GM12878 (cell line): Measurements from ENCODE around the gene RECQL5. TPM values are rescaled to one million over a fixed set of nuclear protein-coding genes. Genes with fewer than 3 reads are reported as not detected.

Source experiments
- ATAC-seq: fragments of 200-7000 bp; cut with Tn5 transposase; 3 replicates; pipeline ENCODE4 v1.9.1; 2020; ENCODE audit warnings: mild to moderate bottlenecking, moderate library complexity
- BruUV-seq: library from RNA; stranded (reverse); fragments of 400-500 nt; replicated peaks from 2 replicates; lab custom pipeline; 2021; lab: Mats Ljungman, UMichigan
- CTCF ChIA-PET: fragments of 300-600 bp; sonication (Branson Sonifier 250); formaldehyde crosslinking; extraction: SDS; loops from one replicate; lab custom pipeline; 2021; ENCODE audit warnings: inconsistent platforms; lab: Yijun Ruan, JAX
- POLR2A ChIA-PET: fragments of 350-600 bp; formaldehyde crosslinking; extraction: SDS; loops from one replicate; lab custom pipeline; 2021; ENCODE audit warnings: inconsistent platforms; lab: Charles Lee
- RAD21 ChIA-PET: fragments of 300-600 bp; sonication (Branson Sonifier 250); formaldehyde crosslinking; loops from one replicate; lab custom pipeline; 2023; ENCODE audit warnings: antibody characterized with exemption; ENCODE audit not compliant: unreplicated experiment; lab: Charles Lee
- SMC1A ChIA-PET: fragments of 300-600 bp; sonication (Branson Sonifier 250); formaldehyde crosslinking; loops from one replicate; lab custom pipeline; 2023; ENCODE audit not compliant: unreplicated experiment, uncharacterized antibody; lab: Charles Lee
- DNase-seq: peaks from one replicate; pipeline ENCODE4 v3.0.0-alpha.2; 2011; ENCODE audit warnings: low read depth, low spot score
- FAIRE-seq: peaks from 3 replicates; lab custom pipeline; 2011; peaks lifted over from hg19 to GRCh38; lab: Jason Lieb, UNC
- H2AFZ ChIP-seq: 2 replicates; pipeline ENCODE4 v1.6.0; 2011; ENCODE audit warnings: low read depth, low read length, control low read depth; ENCODE audit not compliant: control insufficient read depth
- H3K27ac ChIP-seq: 2 replicates; pipeline ENCODE4 v1.5.1; 2011; ENCODE audit warnings: control low read depth; ENCODE audit not compliant: control insufficient read depth, insufficient read depth
- H3K27me3 ChIP-seq, 2 experiments: replicated peaks in 1 of 2; 2 replicates each; pipeline versions ENCODE4 v1.6.0 to v1.6.1; 2011; ENCODE audit warnings: low read length in 1 of 2; ENCODE audit not compliant: control insufficient read depth in 2 of 2, insufficient read depth in 2 of 2
- H3K36me3 ChIP-seq, 2 experiments: 2 replicates each; pipeline ENCODE4 v1.5.1; 2011; ENCODE audit warnings: low read length in 1 of 2; ENCODE audit not compliant: control insufficient read depth in 2 of 2, insufficient read depth in 2 of 2
- H3K4me1 ChIP-seq: 2 replicates; pipeline ENCODE4 v1.6.1; 2011; ENCODE audit warnings: mild to moderate bottlenecking, low read length, moderate library complexity, mixed read lengths; ENCODE audit not compliant: control insufficient read depth, insufficient read depth
- H3K4me2 ChIP-seq: 2 replicates; pipeline ENCODE4 v1.6.0; 2011; ENCODE audit warnings: control low read depth; ENCODE audit not compliant: control insufficient read depth, insufficient read depth
- H3K4me3 ChIP-seq: fragments of 200-600 bp; sonication (generic); 2 replicates; pipeline ENCODE4 v1.5.1; 2016
- H3K79me2 ChIP-seq: 2 replicates; pipeline ENCODE4 v1.6.0; 2011; ENCODE audit warnings: low read length; ENCODE audit not compliant: control insufficient read depth, insufficient read depth
- H3K9ac ChIP-seq: 2 replicates; pipeline ENCODE4 v1.8.0; 2011; ENCODE audit warnings: low read length, control low read depth, mixed read lengths; ENCODE audit not compliant: control insufficient read depth, insufficient read depth
- H3K9me3 ChIP-seq: replicated peaks from 3 replicates; pipeline ENCODE4 v1.5.1; 2011; ENCODE audit warnings: mild to moderate bottlenecking, low read length; ENCODE audit not compliant: control insufficient read depth, insufficient read depth
- H4K20me1 ChIP-seq: 2 replicates; pipeline ENCODE4 v1.6.0; 2011; ENCODE audit not compliant: control insufficient read depth, insufficient read depth
- ESRRA ChIP-seq: IDR thresholded peaks from 2 replicates; pipeline ENCODE4 v1.6.1; 2012; ENCODE audit warnings: mild to moderate bottlenecking, low read length, improper control_type of control experiment
- POLR2AphosphoS2 ChIP-seq: IDR thresholded peaks from 2 replicates; pipeline ENCODE4 v1.6.1; 2011; ENCODE audit warnings: low read depth, mild to moderate bottlenecking, low read length, improper control_type of control experiment, moderate library complexity
- RAD51 ChIP-seq: fragments of 450-650 bp; IDR thresholded peaks from 2 replicates; pipeline ENCODE4 v1.6.1; 2016; ENCODE audit warnings: moderate library complexity, mild to moderate bottlenecking, inconsistent platforms
- STAT3 ChIP-seq: IDR thresholded peaks from 2 replicates; pipeline ENCODE4 v1.6.1; 2011; ENCODE audit warnings: low read depth, low read length, improper control_type of control experiment
- ZNF384 ChIP-seq: IDR thresholded peaks from 2 replicates; pipeline ENCODE4 v1.6.1; 2012; ENCODE audit warnings: low read depth, mild to moderate bottlenecking, low read length, improper control_type of control experiment, borderline replicate concordance
- WGBS: methylation state at CpG from one replicate; pipeline ENCODE4 v1.1.6; 2016; ENCODE audit warnings: low lambda C conversion rate; ENCODE audit not compliant: insufficient replicate concordance, insufficient coverage; ENCODE audit errors: missing lambda C conversion rate; 5-methylcytosine and 5-hydroxymethylcytosine counted together
- in situ Hi-C: fragments of 300-500 bp; cut with MboI; formaldehyde crosslinking; loops from 9 replicates; pipeline ENCODE4 v1.14.3; 2018; ENCODE audit warnings: mixed read lengths
- intact Hi-C: fragments of 100-400 bp; cut with micrococcal nuclease; formaldehyde crosslinking; loops from one replicate; pipeline ENCODE4 v1.14.2; 2022; ENCODE audit not compliant: unreplicated experiment
- polyA plus RNA-seq, 11 experiments: library from polyadenylated mRNA; depleted of rRNA in 4 of 11; unstranded in 6 of 11; stranded (reverse) in 5 of 11; fragments of >200 nt; fragmentation: Nextera tagmentation in 4 of 11; fragmentation: Illumina TruSeq in 1 of 11; extraction: Ambion mirVana in 4 of 11; extraction: Trizol in 1 of 11; gene quantifications; 1 replicate in 1 of 11; 2 replicates in 10 of 11; pipeline versions ENCODE4 v1.2.1 to v1.2.3, GENCODE V29; 2011 to 2016; ENCODE audit warnings: inconsistent platforms in 2 of 11, missing spikeins in 2 of 11, low read depth in 1 of 11
- total RNA-seq, 4 experiments: library from RNA; depleted of rRNA in 3 of 4; stranded (reverse); fragments of >200 nt in 3 of 4; fragmentation: Illumina TruSeq in 1 of 4; extraction: Trizol in 1 of 4; gene quantifications; 2 replicates each; pipeline versions ENCODE4 v1.2.1 to v1.2.3, GENCODE V29; 2013 to 2021
- TF ChIP-seq, protein P1 (sequence below): fragments of 150-350 bp; IDR thresholded peaks from 2 replicates; pipeline ENCODE4 v1.6.1; 2014; ENCODE audit warnings: mild to moderate bottlenecking, low read depth, low read length
- TF ChIP-seq, protein P2 (sequence below): fragments of 450-650 bp; formaldehyde crosslinking; IDR thresholded peaks from 2 replicates; pipeline ENCODE4 v1.4.0; 2022; ENCODE audit warnings: mild to moderate bottlenecking, moderate library complexity

The RECQL5 gene
- total and polyA plus RNA-seq, 10 of the 15 experiments (the other 5 are each of a cell fraction or from before 2014, with no cell fraction given): 3.6 to 30.6 (median 20.1) TPM

DNA sequence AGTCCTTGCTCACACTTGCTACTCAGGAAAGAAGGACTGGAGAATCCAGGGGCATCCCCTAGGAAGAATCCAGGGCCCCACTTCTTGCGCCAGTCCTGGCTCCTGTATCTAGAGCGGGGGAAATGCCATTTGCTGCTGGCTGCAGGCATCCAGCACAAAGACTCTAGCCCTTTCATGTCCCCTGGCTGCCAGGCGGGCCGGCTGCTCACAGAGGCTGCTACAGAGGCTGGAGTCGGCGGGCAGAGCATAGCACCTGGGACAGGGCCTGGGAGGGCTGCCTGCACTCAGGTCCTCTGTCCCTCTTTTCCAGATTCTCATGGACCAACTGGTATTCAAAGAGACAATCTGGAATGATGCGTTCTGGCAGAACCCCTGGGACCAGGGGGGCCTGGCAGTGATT lies 19.9 kb downstream of the RECQL5 start:
- intact Hi-C loops: no loop called here
- ChIA-PET RAD21 (interaction anchor here (1.2 to 4.3 kb wide), 3 partner anchors 10 to 101 kb away, joined by 3 to 33 read pairs (median 6); partner anchors contain the start of gene SMIM5), CTCF (interaction anchor here (0.9 to 19.5 kb wide), 8 partner anchors 14 to 118 kb away, joined by 3 to 349 read pairs (median 10); partner anchors contain the start of genes GALK1 and SMIM5), SMC1A (interaction anchor here (0.9 to 4.5 kb wide), 7 partner anchors 8 to 115 kb away, joined by 3 to 28 read pairs (median 10); partner anchors contain the start of genes RECQL5, SAP30BP and SMIM5), POLR2A (no interaction called here)
- no peak for ATAC-seq
- no peak overlapping the region for H2AFZ ChIP-seq
- H3K27me3 ChIP-seq: no peaks in the 10 kb centered on the region
- WGBS: 80% methylated on average over 7 of the region's 7 CpGs
- no peak overlapping the region for H3K9ac ChIP-seq
- peaks cover 14% of the 10 kb centered on the region for H3K4me1 ChIP-seq
- no peak overlapping the region for H3K4me3 ChIP-seq
- in situ Hi-C loops: no loop called here
- no peaks in the 10 kb centered on the region for H3K9me3 ChIP-seq
- no TSS peak for BruUV-seq
- H3K27ac ChIP-seq: no peak overlapping the region
- H3K79me2 ChIP-seq: no peaks in the 10 kb centered on the region
- peaks cover 3 to 14% of the 10 kb centered on the region in 2 experiments; a peak in 3 of 4 replicates for H3K36me3 ChIP-seq
- TF ChIP-seq, protein P1, sequence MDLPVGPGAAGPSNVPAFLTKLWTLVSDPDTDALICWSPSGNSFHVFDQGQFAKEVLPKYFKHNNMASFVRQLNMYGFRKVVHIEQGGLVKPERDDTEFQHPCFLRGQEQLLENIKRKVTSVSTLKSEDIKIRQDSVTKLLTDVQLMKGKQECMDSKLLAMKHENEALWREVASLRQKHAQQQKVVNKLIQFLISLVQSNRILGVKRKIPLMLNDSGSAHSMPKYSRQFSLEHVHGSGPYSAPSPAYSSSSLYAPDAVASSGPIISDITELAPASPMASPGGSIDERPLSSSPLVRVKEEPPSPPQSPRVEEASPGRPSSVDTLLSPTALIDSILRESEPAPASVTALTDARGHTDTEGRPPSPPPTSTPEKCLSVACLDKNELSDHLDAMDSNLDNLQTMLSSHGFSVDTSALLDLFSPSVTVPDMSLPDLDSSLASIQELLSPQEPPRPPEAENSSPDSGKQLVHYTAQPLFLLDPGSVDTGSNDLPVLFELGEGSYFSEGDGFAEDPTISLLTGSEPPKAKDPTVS: no peak
- TF ChIP-seq ZNF384: no peak
- no peak for TF ChIP-seq RAD51
- TF ChIP-seq STAT3: no peak
- TF ChIP-seq POLR2AphosphoS2: no peak
- TF ChIP-seq, protein P2, sequence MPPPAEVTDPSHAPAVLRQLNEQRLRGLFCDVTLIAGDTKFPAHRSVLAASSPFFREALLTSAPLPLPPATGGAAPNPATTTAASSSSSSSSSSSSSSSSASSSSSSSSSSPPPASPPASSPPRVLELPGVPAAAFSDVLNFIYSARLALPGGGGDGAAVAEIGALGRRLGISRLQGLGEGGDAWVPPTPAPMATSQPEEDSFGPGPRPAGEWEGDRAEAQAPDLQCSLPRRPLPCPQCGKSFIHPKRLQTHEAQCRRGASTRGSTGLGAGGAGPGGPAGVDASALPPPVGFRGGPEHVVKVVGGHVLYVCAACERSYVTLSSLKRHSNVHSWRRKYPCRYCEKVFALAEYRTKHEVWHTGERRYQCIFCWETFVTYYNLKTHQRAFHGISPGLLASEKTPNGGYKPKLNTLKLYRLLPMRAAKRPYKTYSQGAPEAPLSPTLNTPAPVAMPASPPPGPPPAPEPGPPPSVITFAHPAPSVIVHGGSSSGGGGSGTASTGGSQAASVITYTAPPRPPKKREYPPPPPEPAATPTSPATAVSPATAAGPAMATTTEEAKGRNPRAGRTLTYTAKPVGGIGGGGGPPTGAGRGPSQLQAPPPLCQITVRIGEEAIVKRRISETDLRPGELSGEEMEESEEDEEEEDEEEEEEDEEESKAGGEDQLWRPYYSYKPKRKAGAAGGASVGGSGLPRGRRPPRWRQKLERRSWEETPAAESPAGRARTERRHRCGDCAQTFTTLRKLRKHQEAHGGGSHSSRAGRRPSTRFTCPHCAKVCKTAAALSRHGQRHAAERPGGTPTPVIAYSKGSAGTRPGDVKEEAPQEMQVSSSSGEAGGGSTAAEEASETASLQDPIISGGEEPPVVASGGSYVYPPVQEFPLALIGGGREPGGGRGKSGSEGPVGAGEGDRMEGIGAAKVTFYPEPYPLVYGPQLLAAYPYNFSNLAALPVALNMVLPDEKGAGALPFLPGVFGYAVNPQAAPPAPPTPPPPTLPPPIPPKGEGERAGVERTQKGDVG (CRISPR knock-in tag): no peak
- no peak for TF ChIP-seq ESRRA
- TF ChIP-seq, all 136 proteins: peak for 0
- Histone ChIP-seq H3K4me2 (no peak overlapping the region), H4K20me1 (no peaks in the 10 kb centered on the region)
- DNase-seq (no peak), FAIRE-seq (no peak)
